ENCODE measurements around the gene PGBD5.

PGBD5 gene

DNA sequence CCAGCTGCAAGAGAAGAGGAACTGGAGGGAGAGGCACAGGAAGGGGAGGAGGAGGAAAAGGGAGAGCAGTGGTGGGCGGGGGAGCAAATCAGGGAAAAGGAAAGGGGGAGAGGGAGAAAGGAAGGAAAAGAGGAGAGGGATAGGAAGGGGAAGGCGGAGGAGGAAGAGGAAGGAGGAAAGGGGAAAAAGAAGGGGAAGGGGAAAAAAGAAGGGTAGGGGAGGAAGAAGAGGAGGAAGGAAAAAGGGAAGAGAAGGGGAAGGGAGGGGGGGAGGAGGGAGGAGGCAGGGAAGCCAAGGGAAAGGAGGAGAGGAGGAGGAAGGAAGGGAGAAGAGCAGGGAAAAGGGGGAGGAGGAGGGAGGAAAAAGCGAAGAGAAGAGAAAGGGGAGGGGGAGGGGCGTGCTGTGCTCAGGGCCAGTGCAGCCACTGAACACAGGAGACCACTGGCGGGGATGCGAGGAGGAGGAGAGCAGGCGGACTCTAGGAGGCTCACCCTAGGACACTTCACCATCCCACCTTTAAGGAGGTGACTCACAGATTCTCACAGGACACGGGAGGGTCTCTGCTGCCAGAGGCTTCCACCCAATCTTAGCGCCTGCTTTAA, 33.1 kb downstream of the PGBD5 start:
- no peak for TF ChIP-seq CREB5 (CRISPR knock-in tag; IDR thresholded peaks at IDR 0.05; ENCODE audit: low read depth)
- ATAC-seq, result no peak

DNA sequence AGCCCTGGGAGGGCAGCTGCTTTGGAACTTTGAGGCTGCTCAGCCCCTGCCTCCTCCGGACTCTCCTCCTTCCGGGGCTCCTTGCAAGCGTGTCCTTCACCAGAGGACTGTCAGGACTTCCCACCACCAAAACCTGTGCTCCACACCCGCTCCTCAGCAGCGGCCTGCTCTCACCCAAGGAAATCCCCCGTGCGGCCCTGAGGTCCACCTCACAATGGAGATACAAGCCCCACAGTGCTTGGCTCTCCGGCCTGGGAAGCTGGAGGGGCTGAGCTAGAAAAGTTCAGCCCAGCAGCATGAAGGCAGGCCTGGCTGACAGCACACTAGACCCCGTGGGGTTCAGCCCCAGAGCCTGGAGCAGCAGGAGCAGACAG, 33.6 kb downstream of the PGBD5 start:
- TF ChIP-seq ARNTL (CRISPR knock-in tag; IDR thresholded peaks at IDR 0.05; ENCODE audit: borderline replicate concordance, low read depth), result no peak
- TF ChIP-seq ZFP3 (CRISPR knock-in tag; IDR thresholded peaks at IDR 0.05), result no peak
- no peak for TF ChIP-seq ZFP30 (CRISPR knock-in tag; IDR thresholded peaks at IDR 0.05)
- no peak for TF ChIP-seq ESRRG (CRISPR knock-in tag; IDR thresholded peaks at IDR 0.05)
- no peak for TF ChIP-seq ZNF8 (CRISPR knock-in tag; IDR thresholded peaks at IDR 0.05)
- no peak for TF ChIP-seq GLIS3 (CRISPR knock-in tag; IDR thresholded peaks at IDR 0.05)
- no peak for TF ChIP-seq ZNF70 (CRISPR knock-in tag; IDR thresholded peaks at IDR 0.05)
- ATAC-seq, result no peak

DNA sequence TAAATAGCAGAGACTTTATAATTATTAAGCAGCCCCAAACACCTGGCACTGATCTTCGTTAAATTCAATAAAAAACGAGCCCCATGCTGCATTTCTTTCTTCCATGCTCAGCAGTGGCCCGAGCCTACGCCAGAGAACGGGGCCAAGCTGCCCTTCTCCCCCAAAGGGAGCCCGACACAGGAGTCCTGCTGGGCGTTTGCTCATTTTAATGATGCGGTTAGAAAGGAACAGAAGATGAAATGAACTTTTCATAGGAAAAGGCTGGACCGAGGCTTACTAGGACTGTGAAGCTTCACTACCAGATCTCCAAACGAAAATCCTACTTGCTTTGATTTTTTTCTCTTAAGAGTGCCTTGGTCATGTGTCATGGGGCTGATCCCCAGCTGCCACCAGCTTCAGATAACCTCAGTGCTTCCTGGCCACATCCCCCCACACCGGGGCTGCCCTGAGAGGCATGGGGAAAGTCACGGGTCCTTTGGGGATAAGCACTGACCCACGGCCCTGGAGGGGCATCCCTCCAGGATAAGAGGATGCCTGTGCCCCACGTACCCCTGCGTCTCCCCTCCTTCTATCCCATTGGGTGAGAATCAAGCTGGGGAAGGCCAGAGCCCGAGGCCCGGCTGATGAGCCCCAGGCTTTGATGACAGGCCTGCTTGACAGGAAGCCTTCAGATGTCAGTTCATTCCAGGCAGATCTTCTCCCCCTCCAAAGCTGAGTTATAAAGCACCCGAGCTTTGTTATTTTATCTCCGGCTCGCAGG, 34.2 kb downstream of the PGBD5 start:
- no peak for ATAC-seq
- TF ChIP-seq OSR1 (CRISPR knock-in tag; IDR thresholded peaks at IDR 0.05) (no peak), ISL1 (CRISPR knock-in tag; IDR thresholded peaks at IDR 0.05) (no peak), TCF4 (CRISPR knock-in tag; IDR thresholded peaks at IDR 0.05; ENCODE audit: borderline replicate concordance) (no peak), ESRRG (CRISPR knock-in tag; IDR thresholded peaks at IDR 0.05) (no peak), PPARA (CRISPR knock-in tag; IDR thresholded peaks at IDR 0.05; ENCODE audit: borderline replicate concordance) (no peak), CSRNP3 (CRISPR knock-in tag; IDR thresholded peaks at IDR 0.05) (no peak), PATZ1 (CRISPR knock-in tag; IDR thresholded peaks at IDR 0.05; ENCODE audit: borderline replicate concordance) (no peak), ZC3H10 (CRISPR knock-in tag; IDR thresholded peaks at IDR 0.05) (no peak), ARNTL (CRISPR knock-in tag; IDR thresholded peaks at IDR 0.05; ENCODE audit: borderline replicate concordance, low read depth) (no peak)

GRCh38 chr1:230390371-230390770, 35.8 kb downstream of the PGBD5 start:
- no peak for TF ChIP-seq CSDC2 (CRISPR knock-in tag; IDR thresholded peaks at IDR 0.05)
- no peak for TF ChIP-seq ZFP3 (CRISPR knock-in tag; IDR thresholded peaks at IDR 0.05)
- TF ChIP-seq SNAI2 (CRISPR knock-in tag; IDR thresholded peaks at IDR 0.05), result no peak
- TF ChIP-seq ISL1 (CRISPR knock-in tag; IDR thresholded peaks at IDR 0.05), result no peak
- TF ChIP-seq RARB (CRISPR knock-in tag; IDR thresholded peaks at IDR 0.05), result no peak
- no peak for TF ChIP-seq ARNTL (CRISPR knock-in tag; IDR thresholded peaks at IDR 0.05; ENCODE audit: borderline replicate concordance, low read depth)
- TF ChIP-seq GLIS3 (CRISPR knock-in tag; IDR thresholded peaks at IDR 0.05), result no peak
- TF ChIP-seq TOX (CRISPR knock-in tag; IDR thresholded peaks at IDR 0.05; ENCODE audit: borderline replicate concordance), result no peak
- TF ChIP-seq ESRRG (CRISPR knock-in tag; IDR thresholded peaks at IDR 0.05), result no peak
- no peak for TF ChIP-seq OSR1 (CRISPR knock-in tag; IDR thresholded peaks at IDR 0.05)
- no peak for TF ChIP-seq PPARA (CRISPR knock-in tag; IDR thresholded peaks at IDR 0.05; ENCODE audit: borderline replicate concordance)

GRCh38 chr1:230387876-230388275, 38.3 kb downstream of the PGBD5 start:
- TF ChIP-seq BACH2 (CRISPR knock-in tag; IDR thresholded peaks at IDR 0.05; ENCODE audit: borderline replicate concordance) (no peak), ISL1 (CRISPR knock-in tag; IDR thresholded peaks at IDR 0.05) (no peak), ZFP30 (CRISPR knock-in tag; IDR thresholded peaks at IDR 0.05) (no peak), PPARA (CRISPR knock-in tag; IDR thresholded peaks at IDR 0.05; ENCODE audit: borderline replicate concordance) (no peak), ZNF565 (CRISPR knock-in tag; conservative IDR thresholded peaks at IDR 0.05; ENCODE audit: low read depth) (no peak), TSHZ2 (CRISPR knock-in tag; IDR thresholded peaks at IDR 0.05) (no peak), OSR1 (CRISPR knock-in tag; IDR thresholded peaks at IDR 0.05) (no peak), ESRRG (CRISPR knock-in tag; IDR thresholded peaks at IDR 0.05) (no peak), TCF4 (CRISPR knock-in tag; IDR thresholded peaks at IDR 0.05; ENCODE audit: borderline replicate concordance) (no peak), PATZ1 (CRISPR knock-in tag; IDR thresholded peaks at IDR 0.05; ENCODE audit: borderline replicate concordance) (no peak), CREB5 (CRISPR knock-in tag; IDR thresholded peaks at IDR 0.05; ENCODE audit: low read depth) (no peak), ARNTL (CRISPR knock-in tag; IDR thresholded peaks at IDR 0.05; ENCODE audit: borderline replicate concordance, low read depth) (no peak), ZNF70 (CRISPR knock-in tag; IDR thresholded peaks at IDR 0.05) (no peak)
- ATAC-seq, result no peak

More at GRCh38 chr1:230390371-230390770, 35.8 kb downstream of the PGBD5 start:
- no peak for ATAC-seq

Data from SK-N-SH treated with all-trans-retinoic acid at 6 μM for 48 hours (cell line).